ENCODE results near the gene SLK.

SLK gene

GRCh38 chr10:103933557-103934121 lies 33.3 kb upstream of the SLK start:
- no peak overlapping the region for H3K4me3 Mint-ChIP-seq
- no peak overlapping the region for H3K27ac Mint-ChIP-seq
- TF ChIP-seq CTCF (IDR thresholded peaks at IDR 0.05; ENCODE audit: unreplicated experiment in 3 of 3) = no peak
- H3K27me3 Mint-ChIP-seq (ENCODE audit: low read depth) = no peaks in the 10 kb centered on the region
- H3K36me3 Mint-ChIP-seq (ENCODE audit: low read depth) = no peaks in the 10 kb centered on the region
- H3K9me3 Mint-ChIP-seq = no peaks in the 10 kb centered on the region
- peaks cover 8% of the 10 kb centered on the region for H3K4me1 Mint-ChIP-seq

GRCh38 chr10:103934308-103934707 lies 32.6 kb upstream of the SLK start:
- TF ChIP-seq CTCF (IDR thresholded peaks at IDR 0.05; ENCODE audit: unreplicated experiment in 3 of 3) = no peak
- no peaks in the 10 kb centered on the region for H3K36me3 Mint-ChIP-seq (ENCODE audit: low read depth)
- H3K9me3 Mint-ChIP-seq = no peaks in the 10 kb centered on the region
- H3K27ac Mint-ChIP-seq = no peak overlapping the region
- no peaks in the 10 kb centered on the region for H3K27me3 Mint-ChIP-seq (ENCODE audit: low read depth)
- H3K4me3 Mint-ChIP-seq = no peak overlapping the region
- H3K4me1 Mint-ChIP-seq = peaks cover 6% of the 10 kb centered on the region

- Mint-ChIP-seq H3K27me3 (ENCODE audit: low read depth) (no peaks in the 10 kb centered on the region), H3K4me1 (no peaks in the 10 kb centered on the region), H3K36me3 (ENCODE audit: low read depth) (no peaks in the 10 kb centered on the region), H3K27ac (no peak overlapping the region), H3K9me3 (no peaks in the 10 kb centered on the region), H3K4me3 (no peak overlapping the region)
- no peak for TF ChIP-seq CTCF (IDR thresholded peaks at IDR 0.05; ENCODE audit: unreplicated experiment in 3 of 3)
Observed at GRCh38 chr10:103936022-103936421, 30.9 kb upstream of the SLK start.

- Mint-ChIP-seq H3K27me3 (ENCODE audit: low read depth) (peaks cover 4% of the 10 kb centered on the region), H3K36me3 (ENCODE audit: low read depth) (no peaks in the 10 kb centered on the region), H3K27ac (no peak overlapping the region), H3K9me3 (no peaks in the 10 kb centered on the region), H3K4me3 (no peak overlapping the region), H3K4me1 (no peaks in the 10 kb centered on the region)
- no peak for TF ChIP-seq CTCF (IDR thresholded peaks at IDR 0.05; ENCODE audit: unreplicated experiment in 3 of 3)
Observed at GRCh38 chr10:103939522-103939921, 27.4 kb upstream of the SLK start.

- TF ChIP-seq CTCF (IDR thresholded peaks at IDR 0.05; ENCODE audit: unreplicated experiment in 3 of 3) = no peak
- no peaks in the 10 kb centered on the region for H3K4me1 Mint-ChIP-seq
- H3K36me3 Mint-ChIP-seq (ENCODE audit: low read depth) = no peaks in the 10 kb centered on the region
- H3K27me3 Mint-ChIP-seq (ENCODE audit: low read depth) = peaks cover 4% of the 10 kb centered on the region
- H3K9me3 Mint-ChIP-seq = no peaks in the 10 kb centered on the region
- no peak overlapping the region for H3K27ac Mint-ChIP-seq
- H3K4me3 Mint-ChIP-seq = no peak overlapping the region
Observed at GRCh38 chr10:103941801-103942200, 25.1 kb upstream of the SLK start.

- no peaks in the 10 kb centered on the region for H3K9me3 Mint-ChIP-seq
- peaks cover 4% of the 10 kb centered on the region for H3K27me3 Mint-ChIP-seq (ENCODE audit: low read depth)
- H3K4me3 Mint-ChIP-seq = no peak overlapping the region
- TF ChIP-seq CTCF (IDR thresholded peaks at IDR 0.05; ENCODE audit: unreplicated experiment in 3 of 3) = no peak
- no peaks in the 10 kb centered on the region for H3K36me3 Mint-ChIP-seq (ENCODE audit: low read depth)
- H3K27ac Mint-ChIP-seq = no peak overlapping the region
- no peaks in the 10 kb centered on the region for H3K4me1 Mint-ChIP-seq
Observed at GRCh38 chr10:103942866-103943265, 24.1 kb upstream of the SLK start.

Data from nephron (organoid).